Neutrophil (primary cell): Measurements from ENCODE around the gene C7orf57.

ENCODE experiments used
- H3K27ac ChIP-seq: fragments of 200-600 bp; sonication (generic); 2 replicates; pipeline ENCODE4 v1.5.1; 2016; ENCODE audit warnings: mild to moderate bottlenecking, moderate library complexity
- H3K27me3 ChIP-seq: fragments of 200-600 bp; sonication (generic); 2 replicates; pipeline ENCODE4 v1.6.0; 2016; ENCODE audit warnings: mild to moderate bottlenecking
- H3K36me3 ChIP-seq: fragments of 200-600 bp; sonication (generic); 2 replicates; pipeline ENCODE4 v1.5.1; 2017
- H3K4me1 ChIP-seq, 2 experiments: fragments of 200-600 bp in 1 of 2; sonication (generic) in 1 of 2; 1 replicate in 1 of 2; 2 replicates in 1 of 2; pipeline versions ENCODE4 v1.5.1 to v1.6.1; 2013 to 2016; ENCODE audit warnings: low read depth in 1 of 2, low read length in 1 of 2, mild to moderate bottlenecking in 1 of 2, moderate library complexity in 1 of 2; ENCODE audit not compliant: control insufficient read depth in 1 of 2, insufficient read depth in 1 of 2
- H3K4me3 ChIP-seq, 2 experiments: fragments of 200-600 bp in 1 of 2; sonication (generic) in 1 of 2; 1 replicate in 1 of 2; 2 replicates in 1 of 2; pipeline ENCODE4 v1.5.1; 2013 to 2016; ENCODE audit warnings: low read depth in 1 of 2, low read length in 1 of 2, mild to moderate bottlenecking in 1 of 2, moderate library complexity in 1 of 2
- H3K9me3 ChIP-seq: fragments of 200-600 bp; sonication (generic); 2 replicates; pipeline ENCODE4 v1.5.1; 2016
- CTCF ChIP-seq: fragments of 200-600 bp; sonication (generic); IDR thresholded peaks from 2 replicates; pipeline ENCODE4 v1.5.1; 2016; ENCODE audit warnings: antibody characterized with exemption

C7orf57 gene

GRCh38 chr7:48017674-48018073, 17.7 kb upstream of the C7orf57 start:
- no peaks in the 10 kb centered on the region for H3K36me3 ChIP-seq
- H3K4me1 ChIP-seq, result no peaks in the 10 kb centered on the region
- no peaks in the 10 kb centered on the region for H3K9me3 ChIP-seq
- no peak for TF ChIP-seq CTCF
- no peaks in the 10 kb centered on the region for H3K27me3 ChIP-seq
- H3K27ac ChIP-seq, result no peak overlapping the region
- no peak overlapping the region for H3K4me3 ChIP-seq

- Histone ChIP-seq H3K36me3 (no peaks in the 10 kb centered on the region), H3K27ac (no peak overlapping the region), H3K4me1 (no peaks in the 10 kb centered on the region), H3K4me3 (no peak overlapping the region), H3K27me3 (peaks cover 26% of the 10 kb centered on the region), H3K9me3 (no peaks in the 10 kb centered on the region)
- no peak for TF ChIP-seq CTCF
These were observed 9.7 kb upstream of the C7orf57 start for GRCh38 chr7:48025624-48026023.

GRCh38 chr7:48028938-48029337, 6.4 kb upstream of the C7orf57 start, which contains the start of gene SUN3:
Gene SUN3, minus strand, starts transcription at chr7:48029107. Its CDS starts 169 bp downstream, at chr7:48028938.
- Histone ChIP-seq H3K36me3 (no peaks in the 10 kb centered on the region), H3K27ac (no peak within 1 kb of the TSS), H3K27me3 (peaks cover 59% of the 10 kb centered on the region), H3K4me1 (no peaks in the 10 kb centered on the region), H3K9me3 (no peaks in the 10 kb centered on the region), H3K4me3 (no peak within 1 kb of the TSS)
- TF ChIP-seq CTCF, result no peak

- Histone ChIP-seq H3K9me3 (no peaks in the 10 kb centered on the region), H3K36me3 (no peaks in the 10 kb centered on the region), H3K27me3 (peaks cover 81% of the 10 kb centered on the region), H3K27ac (no peak overlapping the region), H3K4me1 (peaks cover 7 to 13% of the 10 kb centered on the region in 2 experiments), H3K4me3 (no peak overlapping the region)
- TF ChIP-seq CTCF, result no peak
These were observed 4.2 kb upstream of the C7orf57 start for GRCh38 chr7:48031111-48031510.

- Histone ChIP-seq H3K27me3 (peaks cover 96% of the 10 kb centered on the region), H3K9me3 (no peaks in the 10 kb centered on the region), H3K4me1 (peaks cover 9 to 14% of the 10 kb centered on the region in 2 experiments), H3K4me3 (no peak overlapping the region), H3K27ac (no peak overlapping the region), H3K36me3 (no peaks in the 10 kb centered on the region)
- no peak for TF ChIP-seq CTCF
These were observed 1.4 kb upstream of the C7orf57 start for GRCh38 chr7:48033922-48034321.
